Thyroid gland (tissue), 4 donors: ENCODE data around the gene GJD4. TPM values are rescaled to one million over a fixed set of nuclear protein-coding genes. Genes with fewer than 3 reads are reported as not detected.
A peak's percentile ranks its signal among the peaks of the same experiment; 100 is the strongest.

Source experiments
- DNase-seq, 2 donors: peaks; one replicate each; pipeline ENCODE4 v3.0.0-alpha.2; 2019
- H3K27ac ChIP-seq, 3 donors: fragments of 200-600 bp; sonication (generic); 1 replicate in 2 of 3; 2 replicates in 1 of 3; pipeline ENCODE4 v1.5.1; 2016 to 2019; ENCODE audit warnings: mild to moderate bottlenecking in 1 of 3, moderate library complexity in 1 of 3
- H3K27me3 ChIP-seq: fragments of 200-600 bp; sonication (generic); one replicate; pipeline ENCODE4 v1.5.1; 2019
- H3K36me3 ChIP-seq, 2 donors: fragments of 200-600 bp; sonication (generic); one replicate each; pipeline ENCODE4 v1.5.1; 2016 to 2019
- H3K4me1 ChIP-seq, 2 donors: fragments of 200-600 bp; sonication (generic); one replicate each; pipeline ENCODE4 v1.5.1; 2017 to 2019
- H3K4me3 ChIP-seq, 3 donors: fragments of 200-600 bp; sonication (generic); replicated peaks in 1 of 3; 1 replicate in 2 of 3; 2 replicates in 1 of 3; pipeline ENCODE4 v1.5.1; 2016; ENCODE audit warnings: mild to moderate bottlenecking in 1 of 3
- H3K9me3 ChIP-seq: fragments of 200-600 bp; sonication (generic); one replicate; pipeline ENCODE4 v1.5.1; 2017
- POLR2A ChIP-seq, 2 donors: fragments of 450-650 bp; IDR thresholded peaks; one replicate each; pipeline ENCODE4 v1.6.1; 2017; ENCODE audit warnings: antibody characterized with exemption in 2 of 2, mild to moderate bottlenecking in 2 of 2, moderate library complexity in 1 of 2
- WGBS, 2 donors: methylation state at CpG; one replicate each; pipeline ENCODE4 v1.1.5; 2017; 5-methylcytosine and 5-hydroxymethylcytosine counted together
- intact Hi-C: fragments of 100-400 bp; cut with DNase I; formaldehyde crosslinking; loops from one replicate; pipeline ENCODE4 v1.15.1; 2023
- total RNA-seq, 4 donors: library from RNA; depleted of rRNA; stranded (reverse); fragments of >200 nt; gene quantifications; one replicate each; pipeline ENCODE4 v1.2.3, GENCODE V29; 2016
- TF ChIP-seq, protein P1 (sequence below), 6 experiments: fragments of 200-600 bp in 3 of 6; fragments of 450-650 bp in 3 of 6; sonication (generic) in 3 of 6; IDR thresholded peaks; one replicate each; pipeline ENCODE4 v1.5.1; 2016 to 2019; ENCODE audit warnings: antibody characterized with exemption in 6 of 6, mild to moderate bottlenecking in 2 of 6, inconsistent platforms in 1 of 6, moderate library complexity in 1 of 6

GJD4 gene
- total RNA-seq, 4 donors from 2014 or later: not detected

GRCh38 chr10:35595106-35595505 lies 10.0 kb upstream of the GJD4 start:
- DNase-seq: no peak
- WGBS, 2 donors: 34 to 51% methylated on average over 3 of the region's 3 CpGs
- Histone ChIP-seq H3K36me3 (no peaks in the 10 kb centered on the region), H3K27ac (no peak overlapping the region), H3K9me3 (no peaks in the 10 kb centered on the region), H3K4me1 (no peaks in the 10 kb centered on the region), H3K27me3 (no peaks in the 10 kb centered on the region), H3K4me3 (no peak overlapping the region)
- TF ChIP-seq, protein P1, sequence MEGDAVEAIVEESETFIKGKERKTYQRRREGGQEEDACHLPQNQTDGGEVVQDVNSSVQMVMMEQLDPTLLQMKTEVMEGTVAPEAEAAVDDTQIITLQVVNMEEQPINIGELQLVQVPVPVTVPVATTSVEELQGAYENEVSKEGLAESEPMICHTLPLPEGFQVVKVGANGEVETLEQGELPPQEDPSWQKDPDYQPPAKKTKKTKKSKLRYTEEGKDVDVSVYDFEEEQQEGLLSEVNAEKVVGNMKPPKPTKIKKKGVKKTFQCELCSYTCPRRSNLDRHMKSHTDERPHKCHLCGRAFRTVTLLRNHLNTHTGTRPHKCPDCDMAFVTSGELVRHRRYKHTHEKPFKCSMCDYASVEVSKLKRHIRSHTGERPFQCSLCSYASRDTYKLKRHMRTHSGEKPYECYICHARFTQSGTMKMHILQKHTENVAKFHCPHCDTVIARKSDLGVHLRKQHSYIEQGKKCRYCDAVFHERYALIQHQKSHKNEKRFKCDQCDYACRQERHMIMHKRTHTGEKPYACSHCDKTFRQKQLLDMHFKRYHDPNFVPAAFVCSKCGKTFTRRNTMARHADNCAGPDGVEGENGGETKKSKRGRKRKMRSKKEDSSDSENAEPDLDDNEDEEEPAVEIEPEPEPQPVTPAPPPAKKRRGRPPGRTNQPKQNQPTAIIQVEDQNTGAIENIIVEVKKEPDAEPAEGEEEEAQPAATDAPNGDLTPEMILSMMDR (IDR thresholded peaks at IDR 0.05): no peak
- TF ChIP-seq POLR2A (IDR thresholded peaks at IDR 0.05): no peak
- intact Hi-C loops: no loop called here

- H3K4me3 ChIP-seq: no peak overlapping the region
- TF ChIP-seq, protein P1 (IDR thresholded peaks at IDR 0.05): peak in 4 of 6 experiments; percentile 11 to 42 (median 32)
- no peak for TF ChIP-seq POLR2A (IDR thresholded peaks at IDR 0.05)
- DNase-seq: peak; percentile 16 to 27
- WGBS, 2 donors: 25 to 43% methylated on average over 6 of the region's 6 CpGs
- H3K27me3 ChIP-seq: no peaks in the 10 kb centered on the region
- intact Hi-C loops: no loop called here
- no peak overlapping the region for H3K27ac ChIP-seq
- no peaks in the 10 kb centered on the region for H3K36me3 ChIP-seq
- no peaks in the 10 kb centered on the region for H3K4me1 ChIP-seq
- H3K9me3 ChIP-seq: no peaks in the 10 kb centered on the region
These were observed 6.8 kb upstream of the GJD4 start for GRCh38 chr10:35598379-35598778.

- WGBS, 2 donors: 61 to 73% methylated on average over 2 of the region's 2 CpGs
- H3K27ac ChIP-seq: no peak overlapping the region
These were observed 4.9 kb upstream of the GJD4 start for GRCh38 chr10:35600193-35600592.

DNA sequence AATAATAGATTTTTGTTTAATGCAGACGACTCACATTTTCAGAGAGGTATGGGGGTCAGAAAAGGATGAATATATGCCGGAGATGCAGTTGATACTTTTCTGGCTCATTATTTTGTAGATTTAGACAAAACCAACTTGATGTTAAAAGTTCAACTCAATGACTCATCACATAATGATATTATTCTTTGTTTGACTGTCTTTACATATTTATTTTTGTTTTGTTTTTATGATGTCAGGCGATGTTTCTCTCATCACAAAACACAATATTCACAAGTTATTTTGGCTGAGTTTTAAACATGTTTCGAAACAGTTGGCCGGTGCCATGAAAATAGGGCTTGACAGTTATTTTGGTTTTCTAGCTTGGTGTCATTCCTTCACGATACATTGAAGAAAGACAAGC lies 1.3 kb downstream of the GJD4 start:
- DNase-seq: no peak
- TF ChIP-seq POLR2A (IDR thresholded peaks at IDR 0.05): no peak
- TF ChIP-seq, protein P1 (IDR thresholded peaks at IDR 0.05): no peak

More at GRCh38 chr10:35600193-35600592, 4.9 kb upstream of the GJD4 start:
- Histone ChIP-seq H3K36me3 (no peaks in the 10 kb centered on the region), H3K4me3 (no peak overlapping the region), H3K4me1 (peaks cover under 1 to 2% of the 10 kb centered on the region in 2 donors), H3K27me3 (no peaks in the 10 kb centered on the region), H3K9me3 (no peaks in the 10 kb centered on the region)
- intact Hi-C loops: no loop called here
- no peak for DNase-seq
- no peak for TF ChIP-seq POLR2A (IDR thresholded peaks at IDR 0.05)
- TF ChIP-seq, protein P1 (IDR thresholded peaks at IDR 0.05): no peak

GRCh38 chr10:35607475-35608327 lies 2.6 kb downstream of the GJD4 start:
- intact Hi-C loops: no loop called here
- Histone ChIP-seq H3K4me3 (peak overlapping the region; percentile 6 to 47 (median 27)), H3K9me3 (no peaks in the 10 kb centered on the region), H3K27me3 (no peaks in the 10 kb centered on the region), H3K36me3 (no peaks in the 10 kb centered on the region), H3K27ac (no peak overlapping the region), H3K4me1 (peaks cover 6 to 16% of the 10 kb centered on the region in 2 donors)
- 20 to 47% methylated on average over 33 to 39 of the region's 78 CpGs for WGBS, 2 donors
- TF ChIP-seq POLR2A (IDR thresholded peaks at IDR 0.05): no peak
- TF ChIP-seq, protein P1 (IDR thresholded peaks at IDR 0.05): no peak
- peak; percentile 5 to 19 for DNase-seq

More for the DNA sequence above, 1.3 kb downstream of the GJD4 start:
- intact Hi-C loops: no loop called here
- no peaks in the 10 kb centered on the region for H3K36me3 ChIP-seq
- WGBS, 2 donors: 82 to 88% methylated on average over 6 of the region's 6 CpGs
- H3K27ac ChIP-seq: no peak overlapping the region
- no peaks in the 10 kb centered on the region for H3K9me3 ChIP-seq
- no peak overlapping the region for H3K4me3 ChIP-seq
- H3K27me3 ChIP-seq: no peaks in the 10 kb centered on the region
- peaks cover 6 to 16% of the 10 kb centered on the region in 2 donors for H3K4me1 ChIP-seq
